Measurements from ENCODE around the gene SLC22A1. TPM values are rescaled to one million over a fixed set of nuclear protein-coding genes. Genes with fewer than 3 reads are reported as not detected.

SLC22A1 gene
- polyA plus RNA-seq, 2 of the 4 experiments (the other 2 are of a cell fraction): 2.1 TPM

DNA sequence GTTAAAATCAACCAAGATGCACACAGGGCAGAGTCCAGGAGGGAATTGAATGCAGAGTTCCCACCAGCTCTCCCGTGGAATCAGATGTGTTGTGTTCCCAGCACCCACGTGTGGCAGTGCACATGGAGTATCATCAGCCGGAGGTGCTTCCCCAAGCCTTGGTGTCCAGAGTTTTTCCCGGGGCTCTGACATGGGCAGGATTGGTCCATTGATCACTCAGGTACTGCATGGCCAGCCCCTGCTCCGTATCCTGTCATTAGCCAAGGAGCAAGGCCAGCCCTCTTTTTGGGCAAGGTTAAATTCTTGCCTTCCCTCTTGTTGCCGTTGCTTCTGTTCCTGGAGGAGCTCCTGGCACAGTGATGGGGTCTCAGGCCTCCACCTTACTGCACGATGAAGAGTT, 28.6 kb upstream of the SLC22A1 start:
- ChIA-PET CTCF (interaction anchor here (1.1 kb wide), 1 partner anchor 427 kb away, joined by 3 read pairs; no protein-coding TSS in a partner anchor), POLR2A (no interaction called here)
- Histone ChIP-seq H3K4me2 (no peak overlapping the region), H3K4me3 (no peak overlapping the region), H3K4me1 (0 out of 3 replicates have a peak, but pooled peaks cover 3% of the 10 kb centered on the region), H3K27ac (no peak overlapping the region), H3K9me3 (no peaks in the 10 kb centered on the region)
- 82% methylated on average over 7 of the region's 7 CpGs for whole genome bisulfite sequencing (ENCODE audit: missing lambda C conversion rate)
- TF ChIP-seq CBX2 (IDR thresholded peaks at IDR 0.05; ENCODE audit: borderline replicate concordance, low read depth) (no peak), SMC3 (IDR thresholded peaks at IDR 0.05) (no peak), HEYL (CRISPR knock-in tag; IDR thresholded peaks at IDR 0.05) (no peak), CBX8 (IDR thresholded peaks at IDR 0.05) (no peak), ZC3H11A (IDR thresholded peaks at IDR 0.05) (no peak), TFCP2L1 (CRISPR knock-in tag; IDR thresholded peaks at IDR 0.05) (no peak), GATA3 (IDR thresholded peaks at IDR 0.05; ENCODE audit: borderline replicate concordance) (no peak)
- FAIRE-seq: no peak
- no peak for DNase-seq (ENCODE audit: low read depth in 1 of 2, low spot score in 1 of 2)
- ATAC-seq: no peak

DNA sequence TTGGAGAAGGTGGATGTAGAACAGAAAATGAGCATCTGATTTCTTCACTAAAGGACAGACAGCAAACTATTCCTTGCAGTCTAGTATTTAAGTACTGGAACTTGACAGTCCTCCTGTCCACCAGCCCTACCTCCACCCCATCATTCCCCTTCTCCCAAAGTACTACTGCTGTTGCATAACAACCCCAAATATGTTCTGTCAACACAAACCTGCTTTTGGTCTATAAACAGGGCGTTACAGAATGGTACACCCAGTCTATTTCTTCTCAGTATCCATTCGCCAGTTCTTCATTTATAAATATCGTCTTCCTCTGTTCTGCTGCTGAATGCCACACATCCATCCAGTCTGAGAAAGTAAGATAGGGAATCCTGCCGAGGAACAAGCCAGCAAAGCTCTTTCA, 27.7 kb upstream of the SLC22A1 start:
- DNase-seq (ENCODE audit: low read depth in 1 of 2, low spot score in 1 of 2) (no peak), FAIRE-seq (no peak), ATAC-seq (no peak)
- ChIA-PET CTCF (no interaction called here), POLR2A (no interaction called here)
- Histone ChIP-seq H3K4me2 (no peak overlapping the region), H3K4me1 (no peaks in the 10 kb centered on the region), H3K27ac (no peak overlapping the region), H3K9me3 (no peaks in the 10 kb centered on the region), H3K4me3 (no peak overlapping the region)
- TF ChIP-seq HOXA7 (CRISPR knock-in tag; IDR thresholded peaks at IDR 0.05): no peak
- no peak for TF ChIP-seq ATOH8 (CRISPR knock-in tag; IDR thresholded peaks at IDR 0.05; ENCODE audit: low read depth)
- TF ChIP-seq PHF8 (IDR thresholded peaks at IDR 0.05; ENCODE audit: borderline replicate concordance, low read depth): no peak
- TF ChIP-seq POLR2AphosphoS2 (conservative IDR thresholded peaks at IDR 0.05; ENCODE audit: low read length): no peak
- TF ChIP-seq HOXB5 (CRISPR knock-in tag; IDR thresholded peaks at IDR 0.05): no peak
- TF ChIP-seq CTCF (IDR thresholded peaks at IDR 0.05): no peak
- TF ChIP-seq HMGXB4 (CRISPR knock-in tag; IDR thresholded peaks at IDR 0.05; ENCODE audit: borderline replicate concordance): no peak
- TF ChIP-seq BHLHE40 (IDR thresholded peaks at IDR 0.05; ENCODE audit: low read depth, low read length): no peak
- TF ChIP-seq KDM5A (IDR thresholded peaks at IDR 0.05): no peak
- no peak for TF ChIP-seq RNF2 (IDR thresholded peaks at IDR 0.05; ENCODE audit: borderline replicate concordance, low read depth)
- TF ChIP-seq CHD2 (IDR thresholded peaks at IDR 0.05; ENCODE audit: low read length, partially characterized antibody): no peak
- no peak for TF ChIP-seq EHF (CRISPR knock-in tag; IDR thresholded peaks at IDR 0.05)
- TF ChIP-seq HDAC2 (IDR thresholded peaks at IDR 0.05): no peak
- WGBS (ENCODE audit: missing lambda C conversion rate): 87% methylated on average over 4 of the region's 4 CpGs

- CTCF ChIA-PET: interaction anchor here (1.4 to 5.4 kb wide), 3 partner anchors 8 to 439 kb away, joined by 4 to 36 read pairs (median 14); no protein-coding TSS in a partner anchor
- DNase-seq (ENCODE audit: low read depth in 1 of 2, low spot score in 1 of 2) (no peak), FAIRE-seq (no peak), ATAC-seq (no peak)
- no peak overlapping the region for H3K4me3 ChIP-seq
- H3K27ac ChIP-seq: no peak overlapping the region
- WGBS (ENCODE audit: missing lambda C conversion rate): 94% methylated on average over 8 of the region's 8 CpGs
- POLR2A ChIA-PET: no interaction called here
- TF ChIP-seq, protein P1, sequence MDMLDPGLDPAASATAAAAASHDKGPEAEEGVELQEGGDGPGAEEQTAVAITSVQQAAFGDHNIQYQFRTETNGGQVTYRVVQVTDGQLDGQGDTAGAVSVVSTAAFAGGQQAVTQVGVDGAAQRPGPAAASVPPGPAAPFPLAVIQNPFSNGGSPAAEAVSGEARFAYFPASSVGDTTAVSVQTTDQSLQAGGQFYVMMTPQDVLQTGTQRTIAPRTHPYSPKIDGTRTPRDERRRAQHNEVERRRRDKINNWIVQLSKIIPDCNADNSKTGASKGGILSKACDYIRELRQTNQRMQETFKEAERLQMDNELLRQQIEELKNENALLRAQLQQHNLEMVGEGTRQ (IDR thresholded peaks at IDR 0.05): no peak
- no peak for TF ChIP-seq NPAS2 (CRISPR knock-in tag; IDR thresholded peaks at IDR 0.05; ENCODE audit: borderline replicate concordance)
- no peak for TF ChIP-seq RFX5 (IDR thresholded peaks at IDR 0.05)
- no peak for TF ChIP-seq RNF2 (IDR thresholded peaks at IDR 0.05; ENCODE audit: borderline replicate concordance, low read depth)
- TF ChIP-seq JUNB (IDR thresholded peaks at IDR 0.05): no peak
- no peak overlapping the region for H3K4me2 ChIP-seq
- no peaks in the 10 kb centered on the region for H3K9me3 ChIP-seq
- H3K4me1 ChIP-seq: peaks cover 1% of the 10 kb centered on the region; the same call in 1 of the 3 replicates
These were observed 26.3 kb upstream of the SLC22A1 start for GRCh38 chr6:160095146-160095845.

Data from A549 (cell line).